RWPE2 (cell line): ENCODE data around the gene LRRN1.

ENCODE experiments used
- ATAC-seq: fragments of 200-7000 bp; cut with Tn5 transposase; 3 replicates; pipeline ENCODE4 v1.9.1; 2021; ENCODE audit warnings: low read depth
- DNase-seq: peaks from one replicate; pipeline ENCODE4 v3.0.0-alpha.2; 2020; ENCODE audit warnings: low spot score
- H3K27ac ChIP-seq: fragments of 450-650 bp; 2 replicates; pipeline ENCODE4 v1.5.1; 2017; ENCODE audit warnings: mild to moderate bottlenecking; ENCODE audit not compliant: poor library complexity, severe bottlenecking
- H3K27me3 ChIP-seq: fragments of 250-450 bp; sonication (Bioruptor Pico); 2 replicates; pipeline ENCODE4 v1.5.1; 2021; ENCODE audit warnings: mild to moderate bottlenecking, moderate library complexity; ENCODE audit not compliant: insufficient read depth, poor library complexity, severe bottlenecking
- H3K36me3 ChIP-seq: fragments of 250-450 bp; sonication (Bioruptor Pico); 2 replicates; pipeline ENCODE4 v1.5.1; 2020; ENCODE audit warnings: low read depth, mild to moderate bottlenecking, moderate library complexity
- H3K4me1 ChIP-seq: fragments of 250-450 bp; sonication (Bioruptor Pico); 2 replicates; pipeline ENCODE4 v1.5.1; 2021; ENCODE audit warnings: mild to moderate bottlenecking, moderate library complexity; ENCODE audit not compliant: insufficient read depth, poor library complexity, severe bottlenecking
- H3K4me3 ChIP-seq: fragments of 250-450 bp; sonication (Bioruptor Pico); 2 replicates; pipeline ENCODE4 v1.5.1; 2021; ENCODE audit warnings: mild to moderate bottlenecking, moderate library complexity; ENCODE audit not compliant: severe bottlenecking
- H3K9me3 ChIP-seq: fragments of 250-450 bp; sonication (Bioruptor Pico); 2 replicates; pipeline ENCODE4 v1.5.1; 2021; ENCODE audit warnings: mild to moderate bottlenecking, moderate library complexity; ENCODE audit not compliant: severe bottlenecking
- TF ChIP-seq, protein P1 (sequence below): fragments of 450-650 bp; IDR thresholded peaks from one replicate; pipeline ENCODE4 v1.5.1; 2017; ENCODE audit warnings: mild to moderate bottlenecking, moderate library complexity; ENCODE audit not compliant: poor library complexity, severe bottlenecking

LRRN1 gene

GRCh38 chr3:3804560-3804959 lies 5.3 kb downstream of the LRRN1 start:
- peaks cover 31% of the 10 kb centered on the region for H3K27me3 ChIP-seq
- no peaks in the 10 kb centered on the region for H3K36me3 ChIP-seq
- TF ChIP-seq, protein P1, sequence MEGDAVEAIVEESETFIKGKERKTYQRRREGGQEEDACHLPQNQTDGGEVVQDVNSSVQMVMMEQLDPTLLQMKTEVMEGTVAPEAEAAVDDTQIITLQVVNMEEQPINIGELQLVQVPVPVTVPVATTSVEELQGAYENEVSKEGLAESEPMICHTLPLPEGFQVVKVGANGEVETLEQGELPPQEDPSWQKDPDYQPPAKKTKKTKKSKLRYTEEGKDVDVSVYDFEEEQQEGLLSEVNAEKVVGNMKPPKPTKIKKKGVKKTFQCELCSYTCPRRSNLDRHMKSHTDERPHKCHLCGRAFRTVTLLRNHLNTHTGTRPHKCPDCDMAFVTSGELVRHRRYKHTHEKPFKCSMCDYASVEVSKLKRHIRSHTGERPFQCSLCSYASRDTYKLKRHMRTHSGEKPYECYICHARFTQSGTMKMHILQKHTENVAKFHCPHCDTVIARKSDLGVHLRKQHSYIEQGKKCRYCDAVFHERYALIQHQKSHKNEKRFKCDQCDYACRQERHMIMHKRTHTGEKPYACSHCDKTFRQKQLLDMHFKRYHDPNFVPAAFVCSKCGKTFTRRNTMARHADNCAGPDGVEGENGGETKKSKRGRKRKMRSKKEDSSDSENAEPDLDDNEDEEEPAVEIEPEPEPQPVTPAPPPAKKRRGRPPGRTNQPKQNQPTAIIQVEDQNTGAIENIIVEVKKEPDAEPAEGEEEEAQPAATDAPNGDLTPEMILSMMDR = no peak

DNA sequence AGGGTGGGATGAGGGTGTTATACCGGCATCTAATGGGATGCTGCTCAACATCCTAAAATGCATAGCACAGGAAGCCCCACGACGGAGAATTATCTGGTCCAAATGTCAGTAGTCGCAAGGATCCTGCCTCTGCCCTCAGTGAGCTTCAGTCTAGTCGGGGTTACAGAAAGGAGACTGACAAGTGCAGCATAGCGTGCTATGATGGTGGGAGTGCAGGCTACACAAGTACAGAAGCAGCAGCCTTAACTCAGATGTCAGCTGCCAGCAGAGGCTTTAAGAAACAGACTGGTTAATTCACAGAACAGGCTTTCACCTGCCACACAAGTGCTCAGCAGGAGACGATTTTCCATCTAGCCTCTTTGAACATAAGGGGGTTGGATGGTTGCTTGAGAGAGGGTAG lies 6.9 kb downstream of the LRRN1 start:
- Histone ChIP-seq H3K27me3 (peaks cover 16% of the 10 kb centered on the region), H3K4me1 (no peaks in the 10 kb centered on the region), H3K4me3 (no peak overlapping the region), H3K9me3 (no peaks in the 10 kb centered on the region), H3K27ac (no peak overlapping the region), H3K36me3 (no peaks in the 10 kb centered on the region)
- DNase-seq (no peak), ATAC-seq (no peak)
- TF ChIP-seq, protein P1 = no peak

More at GRCh38 chr3:3804560-3804959, 5.3 kb downstream of the LRRN1 start:
- Histone ChIP-seq H3K9me3 (no peaks in the 10 kb centered on the region), H3K4me3 (no peak overlapping the region), H3K4me1 (no peaks in the 10 kb centered on the region), H3K27ac (no peak overlapping the region)
- no peak for ATAC-seq
- DNase-seq = no peak

DNA sequence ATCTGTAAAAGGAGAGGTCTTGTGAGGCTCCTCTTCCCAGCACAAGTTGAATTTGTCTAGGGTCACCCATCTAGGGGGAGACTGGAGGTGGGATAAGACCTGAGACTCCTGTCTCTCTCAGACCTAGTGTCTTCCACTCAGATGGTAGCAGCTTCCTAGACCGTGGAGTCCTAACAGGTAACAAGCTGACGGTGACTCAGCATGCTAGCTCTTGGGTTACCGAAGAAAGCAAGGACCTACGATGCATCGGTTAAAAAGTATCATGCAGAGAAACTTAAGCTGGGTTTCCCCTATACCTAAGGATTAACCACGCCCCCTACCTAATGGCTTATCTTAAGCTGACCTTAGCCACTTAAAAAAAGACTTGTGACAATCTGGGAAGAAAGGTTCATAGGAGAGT lies 7.6 kb downstream of the LRRN1 start:
- Histone ChIP-seq H3K27me3 (peaks cover 8% of the 10 kb centered on the region), H3K36me3 (no peaks in the 10 kb centered on the region), H3K4me1 (no peaks in the 10 kb centered on the region), H3K4me3 (no peak overlapping the region), H3K9me3 (no peaks in the 10 kb centered on the region), H3K27ac (no peak overlapping the region)
- TF ChIP-seq, protein P1 = no peak
- DNase-seq = no peak
- ATAC-seq = no peak

DNA sequence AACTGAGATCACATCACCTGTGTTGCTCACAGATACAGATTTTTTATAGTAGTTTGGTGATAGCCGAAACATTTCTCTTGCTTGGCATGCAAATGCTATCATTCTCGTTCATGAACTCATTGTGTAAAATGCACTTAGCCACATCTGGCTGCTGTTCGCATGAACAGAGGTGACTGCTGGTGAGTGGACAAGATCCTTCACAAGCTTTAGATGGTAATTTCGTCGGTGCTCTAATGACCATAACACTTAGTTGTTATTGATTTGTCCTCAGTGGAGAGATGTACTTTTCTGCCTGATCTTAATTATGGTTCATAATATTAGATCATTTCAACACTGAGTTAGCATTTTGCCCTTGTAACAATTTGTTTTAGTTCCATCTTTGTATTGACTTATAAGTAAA lies 13.8 kb downstream of the LRRN1 start:
- no peak for ATAC-seq
- no peak for DNase-seq
- TF ChIP-seq, protein P1 = no peak
- H3K4me1 ChIP-seq = no peaks in the 10 kb centered on the region
- H3K4me3 ChIP-seq = no peak overlapping the region
- no peaks in the 10 kb centered on the region for H3K9me3 ChIP-seq
- H3K27me3 ChIP-seq = no peaks in the 10 kb centered on the region
- no peak overlapping the region for H3K27ac ChIP-seq
- H3K36me3 ChIP-seq = no peaks in the 10 kb centered on the region

GRCh38 chr3:3815206-3815605 lies 16.0 kb downstream of the LRRN1 start:
- H3K27me3 ChIP-seq = no peaks in the 10 kb centered on the region
- H3K36me3 ChIP-seq = no peaks in the 10 kb centered on the region
- ATAC-seq (no peak), DNase-seq (no peak)
- H3K4me3 ChIP-seq = no peak overlapping the region
- H3K27ac ChIP-seq = no peak overlapping the region
- H3K9me3 ChIP-seq = no peaks in the 10 kb centered on the region
- H3K4me1 ChIP-seq = no peaks in the 10 kb centered on the region
- TF ChIP-seq, protein P1 = no peak
